Measurements from ENCODE around the gene BCL2. TPM values are rescaled to one million over a fixed set of nuclear protein-coding genes. Genes with fewer than 3 reads are reported as not detected.

BCL2 gene
- total and polyA plus RNA-seq, 8 donors, result 6.3 to 11.3 (median 10.8) TPM

- Histone ChIP-seq H3K4me3 (no peak overlapping the region), H3K27me3 (no peaks in the 10 kb centered on the region), H3K27ac (no peak overlapping the region), H3K36me3 (peaks cover 0 to 93% of the 10 kb centered on the region in 2 donors), H3K4me1 (no peaks in the 10 kb centered on the region), H3K9me3 (no peaks in the 10 kb centered on the region)
- intact Hi-C loops (cut with DNase I), result loop anchor here in 1 of 2 donors (10.0 kb wide), 1 partner anchor 90 kb away; no protein-coding TSS in a partner anchor
- DNase-seq (no peak), ATAC-seq (no peak)
- TF ChIP-seq, protein P1, sequence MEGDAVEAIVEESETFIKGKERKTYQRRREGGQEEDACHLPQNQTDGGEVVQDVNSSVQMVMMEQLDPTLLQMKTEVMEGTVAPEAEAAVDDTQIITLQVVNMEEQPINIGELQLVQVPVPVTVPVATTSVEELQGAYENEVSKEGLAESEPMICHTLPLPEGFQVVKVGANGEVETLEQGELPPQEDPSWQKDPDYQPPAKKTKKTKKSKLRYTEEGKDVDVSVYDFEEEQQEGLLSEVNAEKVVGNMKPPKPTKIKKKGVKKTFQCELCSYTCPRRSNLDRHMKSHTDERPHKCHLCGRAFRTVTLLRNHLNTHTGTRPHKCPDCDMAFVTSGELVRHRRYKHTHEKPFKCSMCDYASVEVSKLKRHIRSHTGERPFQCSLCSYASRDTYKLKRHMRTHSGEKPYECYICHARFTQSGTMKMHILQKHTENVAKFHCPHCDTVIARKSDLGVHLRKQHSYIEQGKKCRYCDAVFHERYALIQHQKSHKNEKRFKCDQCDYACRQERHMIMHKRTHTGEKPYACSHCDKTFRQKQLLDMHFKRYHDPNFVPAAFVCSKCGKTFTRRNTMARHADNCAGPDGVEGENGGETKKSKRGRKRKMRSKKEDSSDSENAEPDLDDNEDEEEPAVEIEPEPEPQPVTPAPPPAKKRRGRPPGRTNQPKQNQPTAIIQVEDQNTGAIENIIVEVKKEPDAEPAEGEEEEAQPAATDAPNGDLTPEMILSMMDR (IDR thresholded peaks at IDR 0.05), result no peak
Measured at GRCh38 chr18:63344918-63345317, 25.3 kb upstream of the BCL2 start.

- H3K9me3 ChIP-seq, result no peaks in the 10 kb centered on the region
- no peaks in the 10 kb centered on the region for H3K4me1 ChIP-seq
- intact Hi-C loops (cut with DNase I), result loop anchor here in 1 of 2 donors (10.0 kb wide), 1 partner anchor 91 kb away; no protein-coding TSS in a partner anchor
- no peak overlapping the region for H3K4me3 ChIP-seq
- TF ChIP-seq, protein P1 (IDR thresholded peaks at IDR 0.05), result no peak
- peaks cover 0 to 89% of the 10 kb centered on the region in 2 donors for H3K36me3 ChIP-seq
- ATAC-seq, result no peak
- no peak overlapping the region for H3K27ac ChIP-seq
- H3K27me3 ChIP-seq, result no peaks in the 10 kb centered on the region
- DNase-seq, result no peak
Measured at GRCh38 chr18:63344263-63344662, 24.7 kb upstream of the BCL2 start.

DNA sequence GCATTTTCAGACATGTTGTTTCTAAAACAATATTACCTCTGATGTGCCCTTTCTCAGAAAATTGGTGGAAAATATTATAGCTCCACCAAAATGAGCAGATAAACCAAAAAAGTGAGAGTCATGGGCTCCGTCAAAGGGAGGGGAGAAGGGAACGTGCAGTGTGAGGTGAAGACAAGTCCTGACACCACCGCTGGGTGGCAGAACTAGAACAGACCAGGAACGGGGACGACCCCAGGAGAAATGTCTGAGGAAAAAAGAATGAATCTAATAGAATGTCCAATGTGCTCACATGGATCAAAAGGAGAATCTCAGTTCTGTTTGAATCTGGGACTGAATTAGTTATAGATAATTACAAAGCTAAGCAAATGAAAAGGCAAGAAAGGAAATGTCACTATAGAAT, 22.6 kb upstream of the BCL2 start:
- peak; percentile 36 for ATAC-seq
- Histone ChIP-seq H3K4me3 (no peak overlapping the region), H3K36me3 (peaks cover 0 to 87% of the 10 kb centered on the region in 2 donors), H3K27ac (no peak overlapping the region), H3K9me3 (no peaks in the 10 kb centered on the region), H3K27me3 (no peaks in the 10 kb centered on the region), H3K4me1 (no peaks in the 10 kb centered on the region)
- no peak for DNase-seq
- intact Hi-C loops (cut with DNase I), result loop anchor here in 1 of 2 donors (10.0 kb wide), 1 partner anchor 93 kb away; no protein-coding TSS in a partner anchor
- TF ChIP-seq, protein P1 (IDR thresholded peaks at IDR 0.05), result peak in 1 of 2 donors; percentile 13

DNA sequence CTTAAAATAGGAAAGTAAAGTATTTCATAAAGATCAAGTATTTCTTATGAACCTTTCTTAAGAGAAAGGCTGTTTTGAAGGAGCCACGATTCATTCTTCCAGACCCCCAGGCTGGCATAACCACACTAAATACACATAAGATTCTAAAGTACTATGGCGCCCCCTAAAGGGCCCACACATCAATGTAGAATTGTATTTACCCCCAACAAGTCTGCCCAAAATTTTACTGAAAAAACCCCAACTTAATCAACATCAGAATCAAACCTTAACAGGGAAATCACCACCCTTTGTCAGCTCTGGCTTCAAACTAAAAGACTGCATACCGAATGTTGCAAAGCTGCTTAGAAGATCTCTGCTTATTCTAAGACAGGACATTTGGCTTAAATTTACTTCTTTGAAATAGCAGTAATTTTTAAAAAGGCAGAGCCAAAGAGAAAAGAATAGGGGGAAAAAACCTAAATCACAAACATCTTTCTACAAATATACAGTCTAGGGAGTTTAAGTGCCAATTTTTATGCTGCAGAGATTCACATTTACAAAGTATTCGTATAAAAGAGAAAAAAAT, 20.4 kb upstream of the BCL2 start:
- TF ChIP-seq, protein P1 (IDR thresholded peaks at IDR 0.05), result peak; percentile 36 to 41
- no peaks in the 10 kb centered on the region for H3K9me3 ChIP-seq
- H3K27ac ChIP-seq, result no peak overlapping the region
- H3K4me1 ChIP-seq, result no peaks in the 10 kb centered on the region
- intact Hi-C loops (cut with DNase I), result loop anchor here in 1 of 2 donors (10.0 kb wide), 1 partner anchor 95 kb away; no protein-coding TSS in a partner anchor
- no peaks in the 10 kb centered on the region for H3K27me3 ChIP-seq
- no peak overlapping the region for H3K4me3 ChIP-seq
- ATAC-seq, result no peak
- DNase-seq, result peak in 1 of 4 donors; percentile 9
- H3K36me3 ChIP-seq, result peaks cover 0 to 80% of the 10 kb centered on the region in 2 donors

- Histone ChIP-seq H3K4me3 (no peak overlapping the region), H3K27me3 (no peaks in the 10 kb centered on the region), H3K4me1 (no peaks in the 10 kb centered on the region), H3K27ac (peak overlapping the region in 1 of 2 donors; percentile 13), H3K36me3 (peaks cover 0 to 83% of the 10 kb centered on the region in 2 donors), H3K9me3 (no peaks in the 10 kb centered on the region)
- intact Hi-C loops (cut with DNase I), result no loop called here
- DNase-seq (peak in 1 of 4 donors; percentile 34), ATAC-seq (peak; percentile 44)
- TF ChIP-seq, protein P1 (IDR thresholded peaks at IDR 0.05), result no peak
Measured at GRCh38 chr18:63336366-63337099, 17.0 kb upstream of the BCL2 start.

All from left lung (tissue), 10 donors.